CD4-positive, alpha-beta T cell treated with Interleukin-1 beta for 1 hour (primary cell): ENCODE measurements around the gene MYO7B.

ENCODE experiments used
- DNase-seq, 2 donors: peaks; one replicate each; pipeline ENCODE4 v3.0.0-alpha.2; 2020 to 2022

Gene MYO7B

GRCh38 chr2:127611076-127611925, 75.8 kb downstream of the MYO7B start:
- DNase-seq, result no peak

- no peak for DNase-seq
These were observed 76.8 kb downstream of the MYO7B start for GRCh38 chr2:127612111-127612822.

GRCh38 chr2:127614246-127614645, 78.8 kb downstream of the MYO7B start:
- DNase-seq, result no peak

- DNase-seq, result no peak
These were observed 79.2 kb downstream of the MYO7B start for GRCh38 chr2:127614731-127615130.

- DNase-seq, result no peak
These were observed 80.2 kb downstream of the MYO7B start for GRCh38 chr2:127615511-127616166.

- DNase-seq, result no peak
These were observed 83.2 kb downstream of the MYO7B start for GRCh38 chr2:127618551-127619202.

DNA sequence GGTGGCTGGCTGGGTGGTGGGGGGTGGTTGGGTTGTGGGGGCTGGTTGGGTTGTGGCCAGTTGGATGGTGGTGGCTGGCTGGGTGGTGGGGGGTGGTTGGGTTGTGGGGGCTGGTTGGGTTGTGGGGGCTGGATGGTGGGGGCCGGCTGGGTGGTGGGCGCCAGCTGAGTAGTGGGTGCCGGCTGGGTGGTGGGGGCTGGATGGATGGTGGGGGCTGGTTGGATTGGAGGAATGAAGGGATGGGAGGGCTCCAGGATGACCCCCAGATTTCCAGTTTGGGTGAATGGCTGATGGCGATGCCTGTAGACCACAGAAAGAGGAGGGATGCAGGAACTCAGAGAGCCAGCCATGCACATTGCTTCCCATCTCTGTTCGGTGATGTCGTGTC, 83.7 kb downstream of the MYO7B start:
- DNase-seq, result no peak

DNA sequence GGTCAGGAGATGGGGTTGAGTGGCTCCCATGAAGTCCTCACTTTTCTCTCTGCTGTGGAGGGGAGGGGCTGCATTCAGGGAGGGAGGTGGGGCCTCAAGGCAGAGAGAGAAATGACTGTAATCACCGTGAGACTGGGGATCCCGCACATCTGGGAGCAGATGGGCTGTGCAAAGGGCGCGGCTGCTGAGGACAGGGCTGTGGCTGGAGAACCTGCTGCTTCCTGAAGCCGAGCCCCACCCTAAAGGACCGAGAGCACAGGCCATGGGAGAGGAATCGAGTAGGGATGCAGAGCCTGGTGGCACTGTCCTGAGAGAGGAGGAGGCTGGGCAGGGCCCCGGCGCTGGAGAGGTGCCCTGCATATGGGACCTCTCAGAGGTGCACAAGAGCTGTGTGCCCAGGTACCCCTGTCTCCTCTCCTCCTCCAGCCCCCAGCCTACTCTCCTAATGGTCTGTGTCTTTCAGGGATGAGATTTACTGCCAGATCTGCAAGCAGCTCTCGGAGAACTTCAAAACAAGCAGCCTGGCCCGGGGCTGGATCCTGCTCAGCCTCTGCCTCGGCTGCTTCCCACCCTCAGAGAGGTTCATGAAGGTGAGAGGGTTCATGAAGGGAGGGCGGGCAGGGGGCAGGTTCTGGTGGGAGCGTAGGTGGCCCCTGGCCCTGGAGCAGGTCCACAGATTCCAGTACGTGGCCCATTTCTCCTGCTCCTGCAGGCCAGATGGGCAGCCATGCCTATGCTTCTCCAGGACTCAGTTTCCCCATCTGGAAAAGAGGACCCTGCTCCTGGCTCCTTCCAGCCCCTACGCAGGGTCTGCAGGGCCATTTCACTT, 84.6 kb downstream of the MYO7B start:
- no peak for DNase-seq

GRCh38 chr2:127620866-127621265, 85.4 kb downstream of the MYO7B start:
- peak in 1 of 2 donors; percentile 30 for DNase-seq

- DNase-seq, result no peak
These were observed 86.5 kb downstream of the MYO7B start for GRCh38 chr2:127621981-127622431.

GRCh38 chr2:127622561-127623387, 87.3 kb downstream of the MYO7B start:
- DNase-seq, result no peak

- no peak for DNase-seq
These were observed 88.2 kb downstream of the MYO7B start for GRCh38 chr2:127623388-127624319.

DNA sequence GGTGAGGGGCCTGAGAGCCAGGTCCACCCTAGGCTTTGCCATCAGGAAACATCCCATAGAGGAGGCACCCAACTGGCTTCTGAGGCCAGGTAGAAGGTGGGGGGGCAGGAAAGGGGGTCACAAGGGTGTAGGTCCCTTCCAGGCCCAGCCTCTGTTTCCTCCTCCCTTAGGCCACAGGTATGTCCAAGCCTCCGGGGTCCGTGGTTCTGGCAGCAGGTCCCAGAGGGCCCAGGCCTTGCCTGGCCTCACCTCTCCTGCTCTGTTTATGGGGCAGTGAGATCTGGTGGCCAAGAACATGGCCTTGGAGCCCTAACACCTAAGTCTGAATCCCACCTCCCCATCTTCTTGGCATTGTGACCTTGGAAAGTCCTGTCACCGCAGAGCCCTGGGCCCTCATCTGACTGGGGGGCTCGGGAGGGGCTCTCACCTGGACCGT, 88.9 kb downstream of the MYO7B start:
- DNase-seq, result no peak

DNA sequence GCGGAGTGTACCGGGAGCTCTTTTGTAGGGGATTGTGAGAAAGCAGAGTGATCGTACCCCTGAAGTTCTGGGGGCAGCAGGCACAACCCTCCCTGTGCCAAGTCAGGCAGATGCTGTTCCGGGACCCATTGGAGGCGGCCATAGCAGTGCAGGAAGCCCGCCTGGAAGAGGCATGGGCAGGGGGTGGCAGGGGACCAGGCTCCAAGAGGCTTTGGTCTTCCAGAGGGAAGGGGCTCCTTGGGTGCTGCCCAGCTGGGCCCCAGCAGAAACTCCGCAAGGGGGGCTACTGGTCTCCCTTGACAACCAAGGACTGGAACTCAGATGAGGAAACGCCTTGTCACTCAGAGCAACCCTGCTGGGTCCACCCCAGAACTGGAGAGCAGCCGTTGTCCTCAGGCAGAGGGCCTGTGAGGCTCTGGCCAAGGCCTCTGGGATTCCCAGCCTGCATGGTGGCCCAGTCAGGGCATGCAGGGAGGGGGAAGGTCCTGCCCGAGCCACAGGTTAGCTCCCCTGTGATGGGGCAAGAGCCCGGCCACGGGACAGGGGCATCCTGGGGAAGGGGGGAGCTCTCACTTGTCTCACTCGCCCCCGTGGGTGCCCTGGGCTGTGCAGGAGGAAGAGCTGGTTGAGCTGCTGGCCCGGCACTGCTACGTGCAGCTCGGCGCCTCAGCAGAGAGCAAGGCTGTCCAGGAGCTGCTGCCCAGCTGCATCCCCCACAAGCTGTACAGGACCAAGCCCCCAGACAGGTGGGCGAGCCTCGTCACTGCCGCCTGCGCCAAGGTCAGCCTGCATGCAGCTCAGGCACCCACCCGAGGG, 89.5 kb downstream of the MYO7B start:
- DNase-seq, result no peak

DNA sequence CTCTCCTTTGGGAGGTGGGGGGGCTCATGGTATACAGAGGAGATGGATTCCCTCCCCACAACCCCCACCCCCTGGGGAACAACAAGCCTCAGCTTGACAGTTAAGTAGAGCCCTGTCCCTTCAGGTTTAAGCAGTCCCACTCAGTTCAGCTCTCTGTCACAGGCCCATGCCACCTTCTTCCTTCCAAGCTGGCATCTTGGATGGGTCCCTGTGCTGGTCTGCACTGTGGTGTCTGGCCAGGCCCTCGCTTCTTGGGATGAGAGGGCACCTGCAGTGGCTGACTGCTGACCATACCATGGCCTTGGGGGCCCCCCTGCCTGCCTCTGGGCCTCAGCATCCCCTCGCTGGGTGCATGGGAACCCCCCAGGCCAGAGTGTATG, 90.1 kb downstream of the MYO7B start:
- DNase-seq, result no peak

DNA sequence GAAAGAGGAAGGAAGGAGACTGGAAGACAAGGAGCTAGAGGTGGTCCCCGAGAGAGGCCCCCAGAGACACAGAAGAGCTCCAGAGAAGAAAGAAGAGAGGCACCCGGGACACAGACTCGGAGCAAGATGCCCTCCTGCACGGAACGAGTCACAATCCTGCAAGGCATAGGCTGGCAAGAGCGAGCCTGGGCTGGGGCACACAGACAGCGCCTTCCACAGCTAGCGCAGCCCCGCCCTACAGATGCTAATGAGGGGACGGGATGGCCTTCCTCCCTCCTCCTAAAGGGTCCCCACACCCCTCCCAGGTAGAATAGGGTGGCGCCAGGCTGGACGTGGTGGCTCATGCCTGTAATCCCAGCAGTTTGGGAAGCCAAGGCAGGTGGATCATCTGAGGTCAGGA, 90.7 kb downstream of the MYO7B start:
- no peak for DNase-seq

GRCh38 chr2:127626917-127627739, 91.6 kb downstream of the MYO7B start:
- no peak for DNase-seq
